SKM-1 treated with dmso at 0.1 percent for 144 hours (cell line): ENCODE data around the gene NUSAP1.
"Not testable (repeated sequence)": the region's sequence is repeated elsewhere in the genome, so short reads cannot be mapped to it uniquely, and the experiment has no call there.

Source experiments
- DNase-seq: peaks from one replicate; lab custom pipeline; 2025; ENCODE audit not compliant: unreplicated experiment; lab: John Stamatoyannopoulos, UW

Gene NUSAP1

GRCh38 chr15:41331833-41332193 lies 868 bp upstream of the NUSAP1 start:
- DNase-seq = no peak

- DNase-seq = peak; percentile 71
Measured at GRCh38 chr15:41333026-41333562, 413 bp downstream of the NUSAP1 start.

GRCh38 chr15:41334293-41335120 lies 1.8 kb downstream of the NUSAP1 start:
- no peak for DNase-seq

- DNase-seq = no peak
Measured at GRCh38 chr15:41336549-41336948, 3.9 kb downstream of the NUSAP1 start.

GRCh38 chr15:41337047-41337446 lies 4.4 kb downstream of the NUSAP1 start:
- no peak for DNase-seq

GRCh38 chr15:41337631-41338522 lies 5.2 kb downstream of the NUSAP1 start:
- DNase-seq = no peak

GRCh38 chr15:41340189-41340695 lies 7.6 kb downstream of the NUSAP1 start:
- no peak for DNase-seq

GRCh38 chr15:41341519-41341918 lies 8.8 kb downstream of the NUSAP1 start:
- DNase-seq = no peak

- no peak for DNase-seq
Measured at GRCh38 chr15:41347236-41347635, 14.6 kb downstream of the NUSAP1 start.

GRCh38 chr15:41350057-41350717 lies 17.5 kb downstream of the NUSAP1 start:
- no peak for DNase-seq

GRCh38 chr15:41354371-41354770 lies 21.7 kb downstream of the NUSAP1 start:
- DNase-seq = no peak

- no peak for DNase-seq
Measured at GRCh38 chr15:41367418-41367817, 34.7 kb downstream of the NUSAP1 start.

- no peak for DNase-seq
Measured at GRCh38 chr15:41377978-41378377, 45.3 kb downstream of the NUSAP1 start.

GRCh38 chr15:41383974-41384749 lies 51.5 kb downstream of the NUSAP1 start:
- not testable (repeated sequence) for DNase-seq

- no peak for DNase-seq
Measured at GRCh38 chr15:41387646-41388045, 55.0 kb downstream of the NUSAP1 start.

GRCh38 chr15:41392659-41393058 lies 60.0 kb downstream of the NUSAP1 start:
- DNase-seq = no peak

- no peak for DNase-seq
Measured at GRCh38 chr15:41394924-41395323, 62.2 kb downstream of the NUSAP1 start.

- no peak for DNase-seq
Measured at GRCh38 chr15:41396111-41396510, 63.4 kb downstream of the NUSAP1 start.

GRCh38 chr15:41401904-41402267 lies 69.2 kb downstream of the NUSAP1 start:
- DNase-seq = no peak

GRCh38 chr15:41407341-41407740 lies 74.7 kb downstream of the NUSAP1 start:
- no peak for DNase-seq
